T-helper 2 cell (primary cell): ENCODE results near the gene GRIA1.
"Not testable (repeated sequence)": the region's sequence is repeated elsewhere in the genome, so short reads cannot be mapped to it uniquely, and the experiment has no call there.

Source experiments
- DNase-seq, 5 experiments: peaks; one replicate each; pipeline versions ENCODE4 v3.0.0 to v3.0.0-alpha.2; 2012 to 2022

GRIA1 gene

GRCh38 chr5:153671653-153672346 lies 181.3 kb downstream of the GRIA1 start:
- no peak for DNase-seq

- no peak for DNase-seq
These were observed 182.0 kb downstream of the GRIA1 start for GRCh38 chr5:153672347-153673090.

- no peak for DNase-seq
These were observed 183.9 kb downstream of the GRIA1 start for GRCh38 chr5:153674356-153674755.

GRCh38 chr5:153676406-153676805 lies 185.9 kb downstream of the GRIA1 start:
- DNase-seq = no peak

- no peak for DNase-seq
These were observed 186.4 kb downstream of the GRIA1 start for GRCh38 chr5:153676821-153677220.

- DNase-seq = no peak
These were observed 188.3 kb downstream of the GRIA1 start for GRCh38 chr5:153678617-153679329.

GRCh38 chr5:153690236-153690635 lies 199.8 kb downstream of the GRIA1 start:
- DNase-seq = no peak

- DNase-seq = no peak
These were observed 205.8 kb downstream of the GRIA1 start for GRCh38 chr5:153696256-153696655.

GRCh38 chr5:153699035-153699434 lies 208.6 kb downstream of the GRIA1 start:
- DNase-seq = no peak

- no peak for DNase-seq
These were observed 210.5 kb downstream of the GRIA1 start for GRCh38 chr5:153700940-153701339.

GRCh38 chr5:153702265-153702664 lies 211.8 kb downstream of the GRIA1 start:
- DNase-seq = no peak

GRCh38 chr5:153704110-153704509 lies 213.6 kb downstream of the GRIA1 start:
- DNase-seq = no peak

- no peak for DNase-seq
These were observed 217.2 kb downstream of the GRIA1 start for GRCh38 chr5:153707626-153708025.

GRCh38 chr5:153711755-153712154 lies 221.3 kb downstream of the GRIA1 start:
- no peak for DNase-seq

- DNase-seq = no peak
These were observed 222.5 kb downstream of the GRIA1 start for GRCh38 chr5:153712946-153713345.

GRCh38 chr5:153713943-153714342 lies 223.5 kb downstream of the GRIA1 start:
- DNase-seq = no peak

- DNase-seq = no peak
These were observed 224.3 kb downstream of the GRIA1 start for GRCh38 chr5:153714798-153715197.

GRCh38 chr5:153717287-153717686 lies 226.8 kb downstream of the GRIA1 start:
- DNase-seq = no peak

- DNase-seq = no peak
These were observed 228.2 kb downstream of the GRIA1 start for GRCh38 chr5:153718713-153719112.

GRCh38 chr5:153719324-153719723 lies 228.9 kb downstream of the GRIA1 start:
- no peak for DNase-seq

- DNase-seq = not testable (repeated sequence)
These were observed 232.6 kb downstream of the GRIA1 start for GRCh38 chr5:153723022-153723610.

- no peak for DNase-seq
These were observed 251.6 kb downstream of the GRIA1 start for GRCh38 chr5:153742060-153742459.

GRCh38 chr5:153744751-153745150 lies 254.3 kb downstream of the GRIA1 start:
- no peak for DNase-seq
